Measurements from ENCODE around the gene KNCN.

GRCh38 chr1:46583494-46583893 lies 32.0 kb upstream of the KNCN start:
- TF ChIP-seq CTCF (IDR thresholded peaks at IDR 0.05) (no peak), POLR2A (IDR thresholded peaks at IDR 0.05) (no peak)
